Gastroesophageal sphincter (tissue), 3 donors: ENCODE results near the gene GRM8.

Experiments
- POLR2AphosphoS5 ChIP-seq: sonication (generic); formaldehyde crosslinking; IDR thresholded peaks from one replicate; pipeline ENCODE4 v1.6.1; 2017; ENCODE audit warnings: antibody characterized with exemption
- TF ChIP-seq, protein P1 (sequence below), 4 experiments: fragments of 200-600 bp in 2 of 4; fragments of 450-650 bp in 2 of 4; sonication (generic) in 1 of 4; IDR thresholded peaks; one replicate each; pipeline ENCODE4 v1.5.1; 2017 to 2019; ENCODE audit warnings: antibody characterized with exemption in 4 of 4, mild to moderate bottlenecking in 2 of 4, moderate library complexity in 2 of 4

DNA sequence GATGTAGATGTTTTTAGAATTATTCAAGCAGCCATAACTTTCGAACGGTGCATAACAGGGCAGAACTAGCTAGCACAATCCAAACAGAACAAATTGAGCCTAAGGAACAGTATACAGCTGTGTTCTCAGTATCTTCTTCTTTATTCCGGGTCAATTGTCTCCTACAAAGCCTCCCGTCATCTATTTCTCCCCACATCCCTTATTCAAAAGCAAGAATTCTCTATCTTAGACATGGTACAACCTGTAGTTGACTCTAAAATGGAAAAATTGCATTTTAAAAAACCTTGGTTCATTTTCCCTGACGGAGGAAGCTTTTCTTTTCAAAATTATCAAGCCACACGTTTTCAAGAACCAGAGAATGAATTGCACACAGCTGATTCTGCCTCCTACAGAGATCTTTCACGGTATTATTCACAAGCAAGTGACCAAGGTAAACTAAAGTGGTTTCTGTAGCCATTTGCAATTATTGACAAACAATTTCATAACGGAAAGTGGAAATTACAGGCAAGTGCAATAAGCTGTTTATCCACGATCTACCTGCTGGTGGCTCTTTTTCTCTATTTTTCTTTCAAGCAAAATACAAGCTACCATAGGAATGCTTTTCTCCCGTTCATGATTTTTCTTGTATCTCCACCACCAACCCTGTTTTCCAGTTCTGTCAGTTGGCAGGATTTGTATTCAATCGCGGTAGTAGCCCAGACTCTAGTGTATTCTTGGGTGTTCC, 2.3 kb downstream of the GRM8 start:
- TF ChIP-seq, protein P1, sequence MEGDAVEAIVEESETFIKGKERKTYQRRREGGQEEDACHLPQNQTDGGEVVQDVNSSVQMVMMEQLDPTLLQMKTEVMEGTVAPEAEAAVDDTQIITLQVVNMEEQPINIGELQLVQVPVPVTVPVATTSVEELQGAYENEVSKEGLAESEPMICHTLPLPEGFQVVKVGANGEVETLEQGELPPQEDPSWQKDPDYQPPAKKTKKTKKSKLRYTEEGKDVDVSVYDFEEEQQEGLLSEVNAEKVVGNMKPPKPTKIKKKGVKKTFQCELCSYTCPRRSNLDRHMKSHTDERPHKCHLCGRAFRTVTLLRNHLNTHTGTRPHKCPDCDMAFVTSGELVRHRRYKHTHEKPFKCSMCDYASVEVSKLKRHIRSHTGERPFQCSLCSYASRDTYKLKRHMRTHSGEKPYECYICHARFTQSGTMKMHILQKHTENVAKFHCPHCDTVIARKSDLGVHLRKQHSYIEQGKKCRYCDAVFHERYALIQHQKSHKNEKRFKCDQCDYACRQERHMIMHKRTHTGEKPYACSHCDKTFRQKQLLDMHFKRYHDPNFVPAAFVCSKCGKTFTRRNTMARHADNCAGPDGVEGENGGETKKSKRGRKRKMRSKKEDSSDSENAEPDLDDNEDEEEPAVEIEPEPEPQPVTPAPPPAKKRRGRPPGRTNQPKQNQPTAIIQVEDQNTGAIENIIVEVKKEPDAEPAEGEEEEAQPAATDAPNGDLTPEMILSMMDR (IDR thresholded peaks at IDR 0.05), result no peak
- TF ChIP-seq POLR2AphosphoS5, result no peak
